HG03558 (cell line): Measurements from ENCODE around the gene KLHL17.
"Not testable (repeated sequence)": the region's sequence is repeated elsewhere in the genome, so short reads cannot be mapped to it uniquely, and the experiment has no call there.

Source experiments
- ATAC-seq: cut with Tn5 transposase; IDR thresholded peaks from one replicate; pipeline ENCODE4 v1.9.1; 2021; ENCODE audit warnings: moderate number of reproducible peaks; ENCODE audit not compliant: unreplicated experiment; ENCODE audit errors: extremely low read depth

Gene KLHL17

GRCh38 chr1:966135-966703, 5.8 kb downstream of the KLHL17 start, which contains the start of gene PLEKHN1:
PLEKHN1 (plus strand) TSS chr1:966482; CDS start chr1:966532, 50 bp downstream.
- ATAC-seq = no peak

DNA sequence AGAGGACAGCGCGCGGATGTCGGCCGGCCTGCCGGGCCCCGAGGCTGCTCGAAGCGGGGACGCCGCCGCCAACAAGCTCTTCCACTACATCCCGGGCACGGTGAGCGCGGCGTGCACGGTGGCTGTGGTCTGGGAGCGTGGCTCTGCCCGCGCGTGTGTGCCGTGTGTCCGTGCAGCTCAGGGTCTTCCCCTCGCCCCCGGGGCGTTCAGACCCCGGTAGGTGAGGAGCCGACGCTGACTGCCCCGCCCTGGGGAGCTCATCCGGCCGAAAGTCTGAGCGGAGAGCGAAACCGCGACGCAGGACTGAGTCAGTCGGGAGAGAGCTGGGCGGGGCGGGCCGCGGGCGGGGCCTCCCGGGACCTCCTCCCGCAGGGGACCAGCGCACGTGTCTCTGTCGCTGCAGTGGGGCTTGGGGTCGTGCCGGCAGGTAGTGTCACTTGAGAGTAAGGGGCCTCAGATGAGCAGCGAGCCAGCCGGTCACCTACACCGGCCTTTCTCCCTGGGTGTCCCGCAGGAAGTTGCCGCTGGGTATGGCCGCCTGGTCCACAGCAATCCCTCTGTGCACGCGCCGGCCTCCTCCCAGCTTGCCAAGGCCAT, 6.4 kb downstream of the KLHL17 start:
- ATAC-seq = no peak

GRCh38 chr1:967466-968343, 7.3 kb downstream of the KLHL17 start:
- no peak for ATAC-seq

DNA sequence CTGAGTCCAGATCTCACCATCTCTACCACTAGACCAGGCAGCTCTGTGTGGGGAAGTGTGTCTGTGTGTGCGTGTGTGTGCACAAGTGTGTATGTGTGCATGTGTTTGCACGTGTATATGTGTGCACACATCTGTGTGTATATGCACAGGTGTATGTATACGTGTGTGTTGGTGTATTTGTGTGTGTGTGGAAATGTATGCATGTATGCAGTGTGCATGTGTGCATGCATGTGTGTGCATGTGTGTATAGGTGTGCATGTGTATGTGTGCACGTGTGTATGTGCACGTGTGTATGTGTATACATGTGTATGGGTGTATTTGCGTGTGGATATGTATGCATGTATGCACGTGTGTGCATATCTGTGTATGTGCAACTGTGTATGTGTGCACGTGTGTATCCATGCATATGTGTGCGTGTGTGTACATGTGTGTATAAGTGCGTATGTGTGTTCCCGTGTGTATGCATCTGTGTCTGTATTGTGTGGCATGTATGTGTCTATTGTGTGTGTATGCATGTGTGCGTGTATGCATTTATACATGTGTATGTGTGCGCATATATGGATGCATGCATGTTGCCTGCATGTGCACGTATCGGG, 9.0 kb downstream of the KLHL17 start:
- ATAC-seq = no peak

DNA sequence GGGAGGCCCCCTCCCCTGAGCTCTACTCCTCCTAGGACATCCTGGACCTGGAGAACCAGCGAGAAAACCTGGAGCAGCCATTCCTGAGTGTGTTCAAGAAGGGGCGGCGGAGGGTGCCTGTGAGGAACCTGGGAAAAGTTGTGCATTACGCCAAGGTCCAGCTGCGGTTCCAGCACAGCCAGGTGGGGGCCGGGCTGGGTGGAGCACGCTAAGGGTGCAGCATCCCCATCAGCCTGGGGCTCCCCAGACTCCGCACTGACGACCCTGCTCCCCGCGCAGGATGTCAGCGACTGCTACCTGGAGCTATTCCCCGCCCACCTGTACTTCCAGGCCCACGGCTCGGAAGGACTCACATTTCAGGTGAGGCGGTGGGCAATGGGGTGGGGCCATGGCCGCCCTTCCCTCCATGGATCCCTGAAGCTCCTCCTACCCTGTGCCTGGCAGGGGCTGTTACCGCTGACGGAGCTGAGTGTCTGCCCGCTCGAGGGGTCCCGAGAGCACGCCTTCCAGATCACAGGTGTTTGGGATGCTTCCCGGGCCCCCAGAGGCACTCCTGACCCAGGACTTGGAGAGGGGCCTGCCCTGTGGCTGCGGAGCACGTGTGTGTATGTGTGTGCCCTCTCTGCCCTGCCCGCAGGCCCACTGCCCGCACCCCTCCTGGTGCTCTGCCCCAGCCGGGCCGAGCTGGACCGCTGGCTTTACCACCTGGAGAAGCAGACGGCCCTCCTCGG, 10.0 kb downstream of the KLHL17 start:
- no peak for ATAC-seq

- no peak for ATAC-seq
These were observed 10.8 kb downstream of the KLHL17 start for GRCh38 chr1:970973-971730.

- no peak for ATAC-seq
These were observed 11.5 kb downstream of the KLHL17 start for GRCh38 chr1:971751-972506.

- ATAC-seq = no peak
These were observed 12.5 kb downstream of the KLHL17 start for GRCh38 chr1:972726-973458.

- no peak for ATAC-seq
These were observed 13.3 kb downstream of the KLHL17 start for GRCh38 chr1:973459-974292.

GRCh38 chr1:974293-974640, 13.9 kb downstream of the KLHL17 start:
- ATAC-seq = no peak

- ATAC-seq = no peak
These were observed 14.4 kb downstream of the KLHL17 start for GRCh38 chr1:974687-975328.

DNA sequence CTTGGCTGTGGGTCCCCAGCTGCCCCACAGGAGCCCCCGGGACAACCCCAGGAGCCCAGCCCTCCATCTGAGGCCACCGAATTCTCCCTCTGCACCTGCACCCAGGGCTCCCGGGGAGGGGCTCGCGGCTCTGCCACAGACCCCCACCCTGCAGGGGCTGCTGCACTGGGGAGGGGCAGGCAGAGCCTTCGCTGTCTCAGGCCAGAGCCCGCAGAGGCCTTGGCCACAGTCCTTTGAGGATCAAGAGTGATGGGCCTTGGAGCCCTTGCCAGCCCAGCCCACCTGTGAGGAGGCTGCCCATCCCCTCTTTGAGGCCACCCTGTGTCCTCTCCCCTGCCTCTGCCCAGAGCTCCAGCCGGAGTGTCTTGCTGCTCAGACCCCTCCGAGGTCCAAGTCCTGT, 15.0 kb downstream of the KLHL17 start:
- no peak for ATAC-seq

DNA sequence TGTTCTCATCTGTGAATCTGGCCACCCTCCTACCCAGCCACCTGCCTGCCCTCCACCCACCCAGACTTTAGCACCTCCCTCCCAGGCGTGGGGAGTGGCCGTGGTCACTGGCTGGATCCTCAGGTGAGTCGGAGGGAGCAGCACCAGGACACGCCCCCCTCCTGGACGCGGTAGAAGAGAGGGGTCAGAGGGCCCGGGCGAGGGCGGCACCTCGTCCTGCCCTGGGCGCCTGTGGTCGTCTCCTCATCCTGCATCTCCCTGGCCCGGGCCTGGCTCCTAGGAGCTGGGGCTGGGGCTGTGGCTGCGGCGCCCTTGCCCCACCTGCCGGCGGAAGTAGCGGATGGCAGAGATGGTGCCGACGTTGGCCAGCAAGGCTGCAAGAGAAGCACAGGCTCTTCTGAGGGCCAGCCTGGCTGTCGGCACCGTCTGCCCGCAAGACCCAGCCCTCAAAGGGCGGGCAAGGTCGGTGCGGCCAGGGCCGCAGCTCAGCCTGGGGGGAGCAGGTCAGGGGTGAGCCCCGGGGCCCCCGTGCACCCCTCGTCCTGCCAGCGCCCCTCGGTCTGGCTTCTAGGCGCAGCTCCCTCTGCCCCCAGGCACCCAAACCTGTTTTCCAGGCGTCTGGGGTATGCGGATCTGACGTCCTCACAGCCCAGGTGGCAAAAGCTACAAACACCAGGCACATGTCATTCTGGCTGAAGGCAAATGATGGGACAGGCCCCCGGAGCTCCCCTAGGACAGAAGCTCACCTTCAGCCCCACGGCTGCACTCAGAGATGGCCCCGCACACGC, 15.7 kb downstream of the KLHL17 start:
- ATAC-seq = no peak

- ATAC-seq = not testable (repeated sequence)
These were observed 16.4 kb downstream of the KLHL17 start for GRCh38 chr1:976791-977190.

GRCh38 chr1:978069-978834, 17.9 kb downstream of the KLHL17 start:
- ATAC-seq = no peak
